ENCODE results near the gene STX2. TPM values are rescaled to one million over a fixed set of nuclear protein-coding genes. Genes with fewer than 3 reads are reported as not detected.

The STX2 gene
- total and polyA plus RNA-seq, 10 of the 15 experiments (the other 5 are each of a cell fraction or from before 2014, with no cell fraction given), result 6.0 to 22.2 (median 10.0) TPM

GRCh38 chr12:130778776-130779175 is 60.3 kb downstream of the STX2 start (continued):
- no peak for TF ChIP-seq CTCF (IDR thresholded peaks at IDR 0.05 in 2 of 3, conservative IDR thresholded peaks at IDR 0.05 in 1 of 3; ENCODE audit: control insufficient read depth in 2 of 3, extremely low read depth in 1 of 3, insufficient read depth in 1 of 3, low read depth in 3 of 3, low read length in 3 of 3)
- TF ChIP-seq SMARCA5 (IDR thresholded peaks at IDR 0.05), result no peak
- no peak for TF ChIP-seq USF1 (IDR thresholded peaks at IDR 0.05; ENCODE audit: borderline replicate concordance, extremely low read length, insufficient read depth, low read depth, low read length)
- no peak for TF ChIP-seq ZBED1 (IDR thresholded peaks at IDR 0.05; ENCODE audit: borderline replicate concordance)
- no peak for TF ChIP-seq ZBTB11 (CRISPR knock-in tag; IDR thresholded peaks at IDR 0.05)

GRCh38 chr12:130776857-130777339 is 62.2 kb downstream of the STX2 start:
- no TSS peak for BruUV-seq (replicated peaks)
- DNase-seq (ENCODE audit: low read depth, low spot score) (no peak), ATAC-seq (no peak), FAIRE-seq (no peak)
- H3K4me1 ChIP-seq (ENCODE audit: control insufficient read depth, insufficient read depth, low read length), result no peaks in the 10 kb centered on the region
- ChIA-PET RAD21 (ENCODE audit: unreplicated experiment) (interaction anchor here (0.7 kb wide), 1 partner anchor 24 kb away, joined by 3 read pairs; no protein-coding TSS in a partner anchor), CTCF (no interaction called here), POLR2A (no interaction called here), SMC1A (ENCODE audit: uncharacterized antibody, unreplicated experiment) (no interaction called here)
- intact Hi-C loops (cut with micrococcal nuclease; ENCODE audit: unreplicated experiment), result no loop called here
- no peak overlapping the region for H3K4me2 ChIP-seq (ENCODE audit: control insufficient read depth, insufficient read depth)
- no peaks in the 10 kb centered on the region for H3K36me3 ChIP-seq (ENCODE audit: control insufficient read depth in 2 of 2, insufficient read depth in 2 of 2, low read length in 1 of 2)
- in situ Hi-C loops (cut with MboI), result no loop called here
- H2AFZ ChIP-seq (ENCODE audit: control insufficient read depth, low read depth, low read length), result no peak overlapping the region
- no peaks in the 10 kb centered on the region for H3K79me2 ChIP-seq (ENCODE audit: control insufficient read depth, insufficient read depth, low read length)
- 69% methylated on average over 11 of the region's 11 CpGs for WGBS (ENCODE audit: insufficient coverage, insufficient replicate concordance, low lambda C conversion rate, missing lambda C conversion rate)
- H4K20me1 ChIP-seq (ENCODE audit: control insufficient read depth, insufficient read depth), result no peaks in the 10 kb centered on the region
- no peak overlapping the region for H3K27ac ChIP-seq (ENCODE audit: control insufficient read depth, insufficient read depth)
- H3K9me3 ChIP-seq (replicated peaks; ENCODE audit: control insufficient read depth, insufficient read depth, low read length), result no peaks in the 10 kb centered on the region
- H3K27me3 ChIP-seq (replicated peaks in 1 of 2; ENCODE audit: control insufficient read depth in 2 of 2, insufficient read depth in 2 of 2, low read length in 1 of 2), result no peaks in the 10 kb centered on the region; a peak in 1 of 4 replicates
- no peak overlapping the region for H3K4me3 ChIP-seq
- H3K9ac ChIP-seq (ENCODE audit: control insufficient read depth, insufficient read depth, low read length), result no peak overlapping the region
- TF ChIP-seq HDGF (IDR thresholded peaks at IDR 0.05) (no peak), ZNF592 (IDR thresholded peaks at IDR 0.05) (no peak), MLLT1 (IDR thresholded peaks at IDR 0.05) (no peak)

All from GM12878 (cell line).